ENCODE results near the gene NR4A2.

GRCh38 chr2:156310773-156311172 is 21.7 kb downstream of the NR4A2 start:
- TF ChIP-seq CTCF (IDR thresholded peaks at IDR 0.05) = no peak
- TF ChIP-seq ZFX (IDR thresholded peaks at IDR 0.05; ENCODE audit: borderline replicate concordance) = no peak
